ENCODE results near the gene LIPC.

LIPC gene

DNA sequence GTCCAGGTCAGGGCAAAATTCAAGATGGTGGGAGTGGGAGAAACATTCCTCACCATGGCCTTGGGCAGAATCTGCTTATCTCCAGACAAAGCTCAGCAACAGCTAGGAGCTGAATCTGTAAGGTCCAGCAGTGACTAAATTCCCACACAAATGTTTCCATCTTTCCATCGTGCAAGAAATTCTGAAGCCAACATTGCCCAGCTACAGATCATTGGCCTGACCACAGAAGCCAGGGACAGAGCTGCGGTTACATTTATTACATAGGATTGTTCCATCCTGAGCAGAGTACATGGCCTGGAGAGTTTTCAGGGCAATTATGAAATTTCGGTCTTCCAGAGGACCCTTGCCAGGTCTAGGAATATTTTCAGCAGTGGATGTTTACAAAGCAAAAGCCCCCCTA lies 100.3 kb downstream of the LIPC start:
- DNase-seq (ENCODE audit: low spot score) (no peak), FAIRE-seq (peak; percentile 70)

GRCh38 chr15:58534556-58534955 lies 102.8 kb downstream of the LIPC start:
- DNase-seq (ENCODE audit: low spot score) (no peak), FAIRE-seq (no peak)

DNA sequence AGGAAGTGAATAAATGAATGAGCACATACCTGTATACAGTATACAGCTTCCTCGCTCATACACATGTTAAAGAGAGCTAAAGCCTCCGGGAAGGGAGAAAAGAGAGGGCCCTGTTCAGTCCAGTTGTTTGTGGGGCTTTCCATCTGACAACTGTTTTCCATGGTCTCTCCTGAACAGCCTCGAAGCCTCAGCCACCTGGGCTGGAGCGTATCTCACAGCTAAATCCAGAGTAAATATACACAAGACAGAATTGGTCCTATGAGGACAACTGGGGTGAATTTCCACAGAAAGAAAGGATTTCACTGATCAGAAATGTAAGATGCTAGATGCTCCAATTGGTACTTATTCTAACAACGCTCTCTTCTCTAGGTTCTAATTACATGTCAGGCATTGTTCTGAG lies 103.5 kb downstream of the LIPC start:
- DNase-seq (ENCODE audit: low spot score) (no peak), FAIRE-seq (no peak)

- FAIRE-seq: peak; percentile 82
- no peak for DNase-seq (ENCODE audit: low spot score)
Measured at GRCh38 chr15:58535894-58536293, 104.1 kb downstream of the LIPC start.

DNA sequence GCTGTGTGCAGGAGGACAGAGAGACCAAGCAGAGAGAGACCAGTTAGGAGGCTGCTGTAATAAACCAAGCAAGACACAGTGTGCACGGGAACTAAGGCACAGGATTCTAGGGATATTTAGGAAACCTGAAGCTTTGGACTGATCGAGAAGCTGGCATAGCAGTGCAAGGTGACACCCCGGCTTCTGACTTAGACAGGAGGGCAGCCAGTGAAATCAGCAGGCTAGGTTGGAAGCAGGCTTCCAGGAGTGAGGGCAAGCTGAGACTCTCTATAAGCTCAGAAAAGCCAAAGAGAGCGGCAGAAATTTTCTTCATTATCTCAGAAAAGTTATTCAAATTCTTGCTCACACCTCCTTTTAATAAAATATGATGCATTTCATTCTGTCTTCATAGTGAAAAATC lies 104.6 kb downstream of the LIPC start:
- no peak for FAIRE-seq
- no peak for DNase-seq (ENCODE audit: low spot score)

DNA sequence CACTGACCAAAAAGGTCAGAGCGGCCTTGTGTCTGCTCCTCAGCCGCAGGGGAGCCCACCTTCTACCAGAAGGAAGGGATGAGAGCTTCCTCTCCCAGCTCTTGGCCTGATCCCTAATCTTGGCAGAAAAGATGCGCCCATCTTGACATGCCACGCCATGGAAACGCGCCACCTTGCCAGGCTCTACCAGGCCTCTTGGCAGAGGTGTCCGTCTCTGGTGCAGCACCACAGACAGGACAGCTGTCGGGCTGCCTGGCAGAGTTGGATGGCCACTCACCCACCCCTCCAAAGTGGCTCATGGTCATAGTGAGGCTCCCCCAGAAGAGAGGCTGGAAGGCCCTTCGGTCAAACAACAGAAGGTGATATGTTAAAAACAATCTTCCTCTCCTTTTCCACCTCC lies 105.2 kb downstream of the LIPC start:
- FAIRE-seq (no peak), DNase-seq (ENCODE audit: low spot score) (no peak)

GRCh38 chr15:58538225-58538727 lies 106.5 kb downstream of the LIPC start:
- DNase-seq (ENCODE audit: low spot score) (no peak), FAIRE-seq (no peak)

GRCh38 chr15:58538901-58539300 lies 107.1 kb downstream of the LIPC start:
- DNase-seq (ENCODE audit: low spot score): no peak
- FAIRE-seq: no peak

DNA sequence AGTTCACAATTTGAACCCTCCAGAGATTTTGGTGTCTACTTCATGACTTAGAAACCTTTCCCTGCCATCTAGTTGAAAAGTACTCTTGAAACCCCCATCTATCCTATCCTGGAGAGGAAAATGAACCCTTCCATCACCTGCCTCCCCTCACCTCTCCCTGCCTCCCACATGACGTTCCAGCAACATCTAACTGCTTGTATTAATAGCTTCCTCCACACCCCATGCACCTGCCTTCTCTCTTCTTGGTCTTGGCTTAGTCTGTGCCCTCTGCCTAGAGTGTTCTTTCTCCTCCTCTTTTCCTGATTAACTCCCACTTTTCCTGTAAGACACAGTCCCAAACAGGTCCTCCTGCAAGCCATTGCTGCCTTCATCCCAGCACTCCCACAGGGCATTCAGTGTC lies 107.8 kb downstream of the LIPC start:
- no peak for DNase-seq (ENCODE audit: low spot score)
- FAIRE-seq: peak; percentile 20

- FAIRE-seq (no peak), DNase-seq (ENCODE audit: low spot score) (no peak)
Measured at GRCh38 chr15:58541410-58542087, 109.8 kb downstream of the LIPC start.

- DNase-seq (ENCODE audit: low spot score) (no peak), FAIRE-seq (no peak)
Measured at GRCh38 chr15:58543664-58544335, 112.0 kb downstream of the LIPC start.

DNA sequence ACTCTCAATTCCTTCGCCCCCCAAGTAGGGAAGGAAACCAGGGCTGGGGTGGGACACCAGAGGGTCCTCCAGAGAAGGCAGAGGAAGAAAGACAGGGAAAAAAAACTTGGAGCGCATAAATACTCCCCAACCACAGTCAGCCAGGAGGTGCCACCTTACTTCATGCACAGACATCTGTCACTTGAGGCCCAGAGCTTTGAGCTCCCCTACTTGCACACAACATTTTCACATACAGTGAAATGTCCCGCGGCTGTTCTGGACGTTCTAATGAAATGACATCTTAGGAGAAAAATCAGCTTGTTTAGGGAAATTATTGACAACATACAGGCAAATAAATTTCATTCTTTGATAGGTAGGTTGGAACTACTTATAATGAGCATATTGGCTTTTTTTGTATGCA lies 113.0 kb downstream of the LIPC start:
- peak; percentile 32 for FAIRE-seq
- DNase-seq (ENCODE audit: low spot score): no peak

- FAIRE-seq: no peak
- DNase-seq (ENCODE audit: low spot score): no peak
Measured at GRCh38 chr15:58545307-58546065, 113.7 kb downstream of the LIPC start.

DNA sequence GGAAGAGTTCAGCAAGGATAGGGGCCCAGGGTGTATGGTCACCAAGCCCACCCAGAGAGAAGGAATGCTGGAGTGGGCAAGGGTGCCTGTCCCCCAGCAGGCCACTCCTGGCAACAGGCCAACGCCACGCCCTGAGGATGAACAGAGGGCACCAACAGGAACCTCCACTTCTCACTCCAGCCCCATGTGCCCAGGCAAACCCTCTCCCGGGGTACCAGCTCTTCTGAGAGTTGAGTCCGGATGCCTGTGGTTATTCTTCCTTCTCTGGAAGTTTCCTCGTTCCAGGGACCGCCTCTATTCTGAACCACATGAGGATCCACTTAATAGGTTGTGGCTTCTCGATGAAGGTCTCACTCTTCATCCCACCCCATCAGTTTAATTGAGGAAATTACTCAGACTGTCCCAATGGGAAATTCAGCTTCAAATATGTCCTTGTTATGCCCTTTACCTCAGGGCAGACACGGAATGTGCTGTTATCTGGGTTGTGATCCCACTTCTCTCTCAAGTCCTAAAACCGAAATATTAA lies 114.3 kb downstream of the LIPC start:
- FAIRE-seq (no peak), DNase-seq (ENCODE audit: low spot score) (peak; percentile 56)

DNA sequence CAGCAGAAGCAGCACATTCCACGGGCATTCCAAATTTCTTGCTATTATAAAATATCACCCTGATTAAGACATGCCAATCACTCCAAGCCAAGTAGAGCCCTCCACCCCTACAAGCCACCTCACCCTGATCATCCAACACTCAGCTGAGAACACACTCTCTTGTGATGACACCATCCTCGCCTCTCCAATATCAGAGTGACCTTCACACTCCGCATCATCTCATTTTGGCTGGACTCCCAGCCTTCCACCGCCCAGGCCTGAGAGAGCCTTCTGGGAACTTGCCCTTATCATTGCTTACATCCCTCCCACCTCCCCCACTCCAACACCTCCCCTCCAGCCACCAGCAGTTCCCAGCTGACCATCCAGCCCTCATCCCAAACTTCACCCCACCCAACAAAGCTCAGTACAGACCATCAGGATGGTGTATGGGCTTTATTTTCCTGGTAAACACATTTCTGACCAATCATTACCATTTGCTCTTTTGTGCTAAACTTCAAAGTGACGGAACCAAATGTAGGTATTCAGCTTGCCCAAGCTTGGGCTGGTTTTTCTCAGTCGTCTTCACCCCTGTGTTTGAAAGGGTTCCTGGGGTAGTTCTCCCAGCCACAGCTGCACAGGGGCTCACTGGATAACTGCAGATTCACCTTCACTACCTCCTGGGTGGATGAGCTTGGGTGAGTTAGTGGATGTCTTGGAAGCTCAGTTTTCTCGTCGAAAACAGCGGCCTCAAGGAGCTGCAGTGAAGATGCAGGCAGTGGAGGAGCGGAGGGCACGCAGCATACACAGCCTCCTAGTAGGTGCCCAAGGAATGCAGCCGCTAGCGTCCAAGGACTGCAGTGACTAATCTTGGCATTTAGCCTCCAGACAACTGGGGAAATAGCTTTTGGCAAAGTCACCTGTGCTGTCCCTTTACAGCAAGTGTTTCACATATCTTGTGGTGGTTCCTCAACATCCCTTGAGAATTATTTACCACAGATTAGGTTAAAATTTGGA lies 115.1 kb downstream of the LIPC start:
- DNase-seq (ENCODE audit: low spot score) (peak; percentile 94), FAIRE-seq (peak; percentile 98)

GRCh38 chr15:58547628-58548307 lies 116.0 kb downstream of the LIPC start:
- peak; percentile 37 for DNase-seq (ENCODE audit: low spot score)
- peak; percentile 91 for FAIRE-seq

GRCh38 chr15:58548308-58549012 lies 116.7 kb downstream of the LIPC start:
- no peak for DNase-seq (ENCODE audit: low spot score)
- FAIRE-seq: no peak

DNA sequence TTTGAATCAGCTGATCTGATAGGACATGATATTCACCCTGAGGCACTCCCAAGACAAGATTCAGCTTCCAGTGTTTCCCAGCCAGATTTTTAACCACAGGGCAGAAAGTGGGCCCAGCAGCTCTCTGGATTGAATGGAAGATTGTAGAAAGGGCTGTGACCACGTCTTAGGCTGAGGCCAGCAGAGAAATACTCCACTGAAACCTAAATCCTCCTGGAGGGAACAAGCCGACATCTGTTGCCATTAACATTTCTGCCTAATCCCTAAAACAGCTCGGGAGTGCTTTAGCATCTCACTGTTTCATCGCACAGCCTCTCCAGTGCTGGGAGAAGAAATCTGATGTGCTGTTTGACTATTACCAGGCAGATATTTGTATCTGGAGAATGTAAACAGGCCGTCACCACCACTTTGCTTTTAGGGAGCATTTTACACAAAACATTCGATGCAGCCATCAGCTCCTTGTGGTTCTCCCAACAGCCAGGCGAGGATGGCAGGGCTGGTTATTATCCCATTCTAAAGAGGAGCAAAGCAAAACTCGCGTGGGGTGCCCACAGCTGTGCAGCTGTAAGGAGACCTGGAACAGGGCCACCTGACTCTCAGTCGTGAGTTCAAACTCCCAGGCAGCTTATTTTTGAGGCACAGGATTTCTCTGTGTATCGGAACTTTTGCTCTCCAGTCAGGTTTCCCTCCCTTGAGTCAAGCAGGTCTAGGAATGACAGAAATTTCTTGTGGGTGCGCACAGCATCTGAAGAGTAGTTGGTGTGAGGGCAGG lies 117.4 kb downstream of the LIPC start:
- DNase-seq (ENCODE audit: low spot score) (no peak), FAIRE-seq (peak; percentile 87)

DNA sequence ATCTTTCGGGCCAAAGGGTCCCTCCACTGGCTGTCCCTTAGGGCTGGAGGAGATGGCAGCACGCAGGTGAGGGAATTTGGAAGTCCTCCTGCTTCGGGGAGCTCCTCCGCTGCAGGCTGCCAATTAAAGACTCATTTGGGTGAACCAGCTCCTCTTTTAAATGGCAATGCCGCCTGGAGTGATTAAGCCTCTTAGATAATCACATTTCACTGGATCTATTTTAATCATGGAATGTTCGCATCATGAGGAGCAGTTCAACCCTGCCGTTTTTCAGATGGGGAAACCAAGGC lies 117.9 kb downstream of the LIPC start:
- no peak for DNase-seq (ENCODE audit: low spot score)
- no peak for FAIRE-seq
